CD4-positive, alpha-beta T cell treated with Interleukin-4 for 1 hour (primary cell): ENCODE results near the gene MCC.

Source experiments
- DNase-seq, 2 donors: peaks; one replicate each; pipeline ENCODE4 v3.0.0-alpha.2; 2020 to 2022

Gene MCC

GRCh38 chr5:113216545-113216944 lies 271.7 kb downstream of the MCC start:
- DNase-seq, result no peak

GRCh38 chr5:113215401-113216060 lies 272.7 kb downstream of the MCC start:
- no peak for DNase-seq

GRCh38 chr5:113214606-113215323 lies 273.5 kb downstream of the MCC start:
- DNase-seq, result no peak

DNA sequence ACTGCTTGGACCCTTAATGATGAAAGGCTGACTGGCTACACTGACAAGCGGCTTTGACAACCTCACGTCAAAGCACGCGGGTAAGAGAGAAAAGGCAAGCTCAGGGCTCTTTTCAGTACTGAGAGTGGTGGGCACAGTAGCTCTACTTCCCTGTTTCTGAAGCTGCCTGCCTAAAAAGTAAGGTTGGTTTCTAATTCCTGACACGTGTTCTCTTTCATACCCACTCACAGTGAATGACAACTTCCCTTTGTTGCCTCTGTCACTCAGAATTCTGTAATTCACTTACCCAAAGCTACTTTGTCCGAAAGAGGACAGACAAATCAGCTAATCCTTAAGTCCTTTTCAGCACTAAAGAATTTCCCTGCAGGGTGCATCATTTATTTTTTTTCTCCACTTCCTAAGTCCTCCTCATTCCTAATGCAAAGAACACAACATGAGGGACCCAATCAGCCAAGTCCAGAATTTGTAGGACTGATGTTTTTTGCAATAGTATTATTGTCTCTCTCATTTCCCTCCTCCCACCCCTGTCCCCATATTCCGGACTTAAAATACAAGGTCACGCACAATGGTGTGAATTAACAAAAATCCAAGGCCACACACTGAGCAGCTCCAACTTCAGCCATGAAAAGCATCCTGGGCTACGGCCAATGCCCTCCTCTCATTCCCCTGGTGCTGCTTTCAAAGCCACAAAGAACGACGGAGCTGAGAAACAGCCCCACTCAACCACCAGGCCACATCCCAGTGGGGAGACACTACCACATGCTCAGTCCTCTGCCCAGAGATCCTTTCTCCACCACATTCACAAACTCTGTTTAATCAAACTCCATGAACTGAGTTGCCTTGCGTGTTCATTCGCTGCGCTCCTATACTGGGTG lies 274.5 kb downstream of the MCC start:
- no peak for DNase-seq

DNA sequence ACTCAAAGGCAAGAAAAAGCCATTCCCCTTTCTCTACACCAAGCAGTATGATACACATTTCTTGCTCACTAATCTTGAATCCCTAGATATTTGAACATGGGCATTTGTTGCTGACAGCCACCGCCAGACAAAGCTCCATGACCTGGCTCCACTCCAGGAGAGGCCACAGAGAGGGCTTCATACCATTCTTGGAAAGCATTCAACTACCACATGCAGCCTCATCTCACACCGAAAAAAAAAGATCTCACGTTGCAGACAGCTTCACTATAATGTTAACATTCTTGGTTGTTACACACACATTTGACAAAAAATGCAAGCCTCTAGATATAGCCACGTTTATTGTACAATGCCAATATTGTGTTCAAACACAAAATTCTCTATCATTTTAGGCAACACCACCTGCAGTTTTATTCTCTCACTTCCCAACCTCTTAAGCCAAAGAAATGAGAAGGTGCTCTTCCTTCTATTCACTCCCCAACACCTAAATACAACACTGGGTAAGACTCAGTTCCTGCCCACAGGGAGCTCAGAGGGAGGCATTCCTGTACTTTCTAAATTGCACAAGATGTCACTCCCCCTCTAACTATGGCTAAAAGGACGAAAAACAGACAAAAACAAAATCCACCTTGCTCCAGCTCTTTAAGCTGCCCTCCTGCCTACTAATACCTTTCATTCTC lies 275.9 kb downstream of the MCC start:
- no peak for DNase-seq

DNA sequence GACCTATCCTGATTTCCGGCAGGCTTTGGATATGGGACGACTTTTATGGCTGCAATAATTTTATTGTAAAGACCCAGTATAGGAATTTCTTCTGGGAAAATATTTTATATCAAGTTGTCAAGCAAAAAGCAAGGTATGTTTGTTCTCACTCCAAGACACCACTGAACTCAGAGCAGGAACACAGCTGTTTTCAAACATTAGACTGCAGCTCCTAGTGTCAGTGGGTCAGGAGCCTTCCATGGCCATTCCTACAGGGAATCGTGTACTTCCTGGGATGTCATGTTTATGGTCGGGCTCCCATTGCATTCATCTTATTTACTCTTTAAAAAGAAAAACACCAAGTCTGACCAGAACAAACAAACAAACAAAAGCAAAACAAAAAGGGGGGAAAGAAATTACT lies 278.8 kb downstream of the MCC start:
- DNase-seq, result no peak

DNA sequence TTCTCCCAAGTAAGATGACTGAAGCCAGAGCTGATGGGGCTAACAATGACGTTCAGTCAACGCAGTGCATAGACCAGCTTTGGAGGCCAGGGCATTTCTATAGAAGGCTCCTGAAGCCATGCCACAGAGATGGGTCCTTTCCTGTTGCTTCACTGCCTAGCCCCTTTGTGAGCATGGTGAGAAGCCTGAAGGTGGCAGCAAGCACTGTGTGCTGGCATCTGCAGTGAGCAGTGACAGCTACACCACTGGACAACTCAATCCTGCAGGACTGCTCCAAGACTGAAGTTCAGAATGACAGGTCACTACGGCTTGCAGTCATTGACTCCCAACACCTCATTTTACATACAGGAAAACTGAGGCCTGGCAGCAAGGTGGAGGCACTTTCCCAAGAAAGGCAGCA lies 282.4 kb downstream of the MCC start:
- no peak for DNase-seq

- no peak for DNase-seq
Observed at GRCh38 chr5:113205323-113205722, 282.9 kb downstream of the MCC start.

GRCh38 chr5:113204525-113205161 lies 283.6 kb downstream of the MCC start:
- DNase-seq, result no peak

GRCh38 chr5:113203916-113204315 lies 284.3 kb downstream of the MCC start:
- no peak for DNase-seq

DNA sequence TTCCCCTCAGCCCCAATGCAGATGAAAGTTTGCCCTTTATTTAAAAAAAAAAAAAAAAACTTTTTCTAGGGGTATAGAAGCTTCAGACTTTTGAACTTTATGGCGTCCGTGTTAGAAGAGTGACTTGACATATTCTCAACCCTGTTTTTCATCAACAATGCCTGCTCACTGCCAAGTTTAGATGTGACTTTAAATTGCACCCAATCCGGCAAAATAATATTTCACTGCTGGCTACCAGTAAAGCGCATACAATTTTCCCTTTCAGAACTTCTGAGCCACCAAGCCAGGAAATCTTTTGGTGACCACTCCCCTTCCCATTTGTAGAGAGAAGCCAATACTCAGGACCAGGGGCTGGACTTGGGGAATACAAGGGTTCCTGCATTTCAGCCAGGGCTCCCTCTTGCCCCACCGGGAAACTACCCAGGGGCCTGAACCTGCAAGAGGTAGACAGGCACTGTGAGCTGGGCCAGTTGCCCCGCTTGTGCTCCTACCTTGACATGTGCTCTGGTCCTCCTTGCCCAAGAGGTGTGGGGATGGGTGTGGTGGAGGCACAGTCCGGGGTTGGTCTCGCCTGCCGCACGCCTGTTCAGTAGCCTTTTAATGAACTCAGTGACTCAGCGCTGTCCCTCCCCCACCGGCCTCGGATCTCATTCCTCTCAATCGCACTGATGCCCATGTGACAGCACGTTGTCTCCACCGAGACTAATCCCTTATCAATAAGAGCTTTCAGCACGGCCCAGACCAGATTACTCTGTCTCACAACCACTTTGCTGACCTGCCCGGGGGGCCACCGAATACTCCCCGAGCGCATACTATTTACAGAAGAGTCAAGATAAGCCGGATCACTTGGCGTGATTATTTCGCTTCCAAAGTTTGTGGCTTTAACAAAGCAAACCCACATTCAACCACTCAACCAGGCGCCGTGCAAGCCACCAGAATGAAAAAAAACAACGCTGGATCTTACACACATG lies 285.2 kb downstream of the MCC start:
- no peak for DNase-seq

DNA sequence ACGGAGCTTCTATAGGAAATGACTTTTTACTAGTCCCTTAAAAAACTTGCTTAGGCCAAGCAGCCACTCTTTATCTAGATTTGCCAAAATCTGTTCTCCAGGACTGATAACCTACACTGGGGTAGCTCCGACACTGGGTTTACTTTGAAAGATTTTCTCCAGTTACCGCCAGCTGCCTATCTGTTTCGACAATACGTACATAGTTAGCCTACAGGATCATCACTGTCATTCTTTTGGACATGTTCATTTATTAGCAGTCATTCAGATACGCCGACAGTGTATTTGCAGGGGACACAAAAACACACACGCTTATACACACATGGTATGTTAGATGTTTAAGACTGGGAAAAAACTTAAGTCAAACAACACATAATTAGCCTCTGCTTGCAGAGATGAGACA lies 286.0 kb downstream of the MCC start:
- DNase-seq, result no peak

- DNase-seq, result no peak
Observed at GRCh38 chr5:113201715-113202114, 286.5 kb downstream of the MCC start.

- DNase-seq, result no peak
Observed at GRCh38 chr5:113199122-113199905, 288.9 kb downstream of the MCC start.

GRCh38 chr5:113197456-113198200 lies 290.6 kb downstream of the MCC start:
- no peak for DNase-seq

DNA sequence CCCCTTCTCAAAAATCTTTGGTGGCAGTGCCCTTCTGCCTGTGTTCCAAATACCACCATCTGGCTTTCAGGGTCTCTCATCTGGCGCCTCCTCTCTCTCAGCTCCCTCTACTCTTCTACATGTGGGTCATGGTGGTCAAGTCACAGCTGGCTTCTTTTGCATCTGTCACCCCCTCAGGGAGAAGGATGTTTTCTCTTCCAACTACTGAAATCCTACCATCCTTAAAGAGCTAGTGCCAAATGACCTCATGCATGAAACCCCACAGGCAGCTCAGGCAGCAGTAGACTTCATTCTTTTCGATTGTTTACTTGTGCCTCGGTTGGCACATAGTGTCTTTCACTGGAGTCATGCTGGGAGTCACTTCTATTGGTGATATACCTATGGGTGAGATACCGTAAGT lies 292.5 kb downstream of the MCC start:
- DNase-seq, result no peak

DNA sequence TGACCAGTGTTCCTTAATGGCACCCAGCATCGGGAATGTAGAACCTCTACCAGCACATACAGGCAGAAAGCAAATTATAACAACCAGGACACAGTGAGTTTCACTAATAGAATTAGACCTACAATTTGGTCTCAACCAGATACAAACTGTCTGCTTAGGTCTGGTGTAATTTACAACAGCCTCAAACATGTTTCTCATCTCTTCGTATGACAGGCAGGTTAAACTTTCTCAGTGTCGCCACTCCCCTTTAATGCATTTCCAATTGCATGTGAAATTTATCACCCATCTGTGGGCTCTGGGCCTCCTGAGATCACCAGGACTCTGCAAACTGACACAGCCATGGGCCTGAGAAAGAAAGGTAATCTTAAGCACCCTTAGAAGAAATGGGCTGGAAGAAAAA lies 293.0 kb downstream of the MCC start:
- no peak for DNase-seq

GRCh38 chr5:113194591-113194990 lies 293.7 kb downstream of the MCC start:
- no peak for DNase-seq

- no peak for DNase-seq
Observed at GRCh38 chr5:113194125-113194524, 294.1 kb downstream of the MCC start.
